HG03575 (cell line): ENCODE data around the gene POM121C.
"Not testable (repeated sequence)": the region's sequence is repeated elsewhere in the genome, so short reads cannot be mapped to it uniquely, and the experiment has no call there.

Experiments used
- ATAC-seq: cut with Tn5 transposase; IDR thresholded peaks from one replicate; pipeline ENCODE4 v1.9.1; 2021; ENCODE audit not compliant: unreplicated experiment, insufficient number of reproducible peaks, low FRiP score; ENCODE audit errors: extremely low read depth

The POM121C gene

DNA sequence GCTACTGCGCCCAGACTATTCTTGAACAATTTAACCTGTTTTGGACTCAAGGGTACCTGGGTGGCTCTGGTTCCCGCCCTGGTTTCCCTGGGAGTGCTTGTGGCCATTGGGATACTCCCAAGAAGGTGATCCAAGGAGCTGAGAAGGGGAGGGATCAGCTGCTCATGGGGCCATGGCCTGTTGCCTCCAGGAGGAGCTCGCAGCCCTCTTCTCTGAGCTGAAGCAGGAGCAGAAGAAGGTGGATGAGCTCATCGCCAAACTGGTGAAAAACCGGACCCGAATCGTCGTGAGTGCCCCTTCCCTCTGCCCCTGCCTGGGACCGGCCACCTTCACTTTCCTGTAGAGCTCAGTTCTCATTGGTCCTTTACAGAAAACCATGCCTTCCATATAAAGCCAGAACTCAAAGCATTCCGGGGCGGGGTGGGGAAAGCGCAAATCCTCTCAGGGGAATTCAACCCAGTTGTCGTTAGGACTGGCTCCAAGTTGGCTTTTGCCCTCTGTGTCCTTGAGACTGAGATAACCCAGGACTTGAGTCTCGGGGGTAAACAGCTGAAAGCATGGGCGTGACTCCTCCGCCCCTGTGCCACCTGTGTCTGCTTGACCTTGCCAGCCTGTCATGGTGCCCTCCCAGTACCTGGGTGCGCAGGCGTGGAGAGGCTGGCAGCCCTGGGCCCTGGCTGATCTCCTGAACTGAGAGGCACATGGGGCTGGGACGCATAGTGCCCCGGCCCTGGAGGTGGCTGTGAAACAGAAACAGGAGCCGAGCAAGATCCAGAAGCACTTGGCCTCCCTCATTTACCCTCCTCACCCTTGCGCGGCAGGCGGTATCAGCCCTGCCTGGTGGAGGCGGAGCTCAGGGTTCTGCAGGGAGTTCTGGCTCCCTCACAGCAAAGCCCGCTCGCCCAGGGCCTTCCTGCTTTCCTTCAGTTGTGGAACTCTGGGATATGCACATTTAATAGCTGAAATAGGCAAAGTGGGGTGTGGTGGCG is 82.3 kb downstream of the POM121C start:
- not testable (repeated sequence) for ATAC-seq

GRCh38 chr7:75400575-75400974 is 85.5 kb downstream of the POM121C start:
- ATAC-seq, result not testable (repeated sequence)

- not testable (repeated sequence) for ATAC-seq
Measured at GRCh38 chr7:75398771-75399700, 87.1 kb downstream of the POM121C start.

DNA sequence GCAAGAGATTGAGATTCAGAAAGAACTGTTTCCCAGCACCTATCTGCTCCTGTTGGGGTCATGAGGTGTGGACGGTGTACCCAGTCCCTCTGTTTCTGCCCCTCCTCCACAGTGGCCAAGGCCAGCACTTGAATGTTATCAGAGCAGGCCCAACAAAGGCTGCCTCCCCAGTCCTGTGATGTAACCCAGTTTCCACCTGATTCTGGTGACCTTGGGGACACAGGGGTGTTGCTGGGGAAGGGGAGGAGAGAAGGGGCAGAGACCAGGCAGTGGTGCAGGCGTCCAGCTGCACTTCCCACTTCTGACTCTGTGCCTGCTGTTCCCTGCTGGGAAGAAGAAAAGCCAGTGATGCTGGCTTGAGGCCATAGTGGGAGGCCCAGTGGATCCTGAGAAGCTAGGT is 88.2 kb downstream of the POM121C start:
- ATAC-seq, result not testable (repeated sequence)

DNA sequence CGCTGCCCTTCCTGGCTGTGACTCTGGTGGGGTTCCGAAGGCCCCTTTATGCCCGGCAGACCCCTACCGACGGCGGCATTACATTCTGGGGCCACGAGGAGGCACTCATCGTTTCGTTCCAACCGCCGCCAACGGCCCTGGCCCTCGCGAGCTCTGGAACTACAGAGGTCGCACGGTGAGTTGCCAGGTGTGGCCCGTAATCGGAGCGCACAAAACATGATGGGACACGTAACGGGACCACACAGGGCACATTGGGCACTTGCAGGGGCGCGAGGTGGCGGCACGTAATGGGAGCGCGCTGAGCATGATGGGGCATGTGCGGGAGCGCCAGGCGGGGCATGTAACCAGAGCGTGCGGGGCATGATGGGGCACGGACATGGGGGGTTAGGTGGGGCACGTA is 90.8 kb downstream of the POM121C start, which contains the start of gene TRIM73:
TSS of gene TRIM73 (plus strand) at position 301 of the 400 bp plus-strand sequence. CDS start 3,305 bp downstream, outside the sequence.
- not testable (repeated sequence) for ATAC-seq

DNA sequence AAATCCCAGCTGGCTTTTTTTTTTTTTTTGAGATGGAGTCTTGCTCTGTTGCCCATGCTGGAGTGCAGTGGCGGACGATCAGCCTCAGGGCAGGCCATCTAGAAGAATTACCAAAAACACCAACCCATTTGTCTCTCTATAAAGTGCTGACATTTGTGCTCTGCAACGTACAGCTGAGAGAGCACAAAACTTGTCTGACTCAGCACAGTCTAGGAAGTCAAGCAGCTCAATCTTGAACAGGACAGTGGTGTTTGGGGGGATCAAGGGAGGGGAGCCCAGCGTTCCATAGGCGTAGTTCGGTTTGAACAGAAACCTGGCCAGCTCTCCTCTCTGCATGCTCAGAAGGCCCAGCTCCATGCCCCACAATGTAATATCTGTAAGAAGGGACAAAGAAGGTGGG is 92.9 kb downstream of the POM121C start:
- ATAC-seq, result not testable (repeated sequence)

- not testable (repeated sequence) for ATAC-seq
Measured at GRCh38 chr7:75374519-75375317, 111.4 kb downstream of the POM121C start.

DNA sequence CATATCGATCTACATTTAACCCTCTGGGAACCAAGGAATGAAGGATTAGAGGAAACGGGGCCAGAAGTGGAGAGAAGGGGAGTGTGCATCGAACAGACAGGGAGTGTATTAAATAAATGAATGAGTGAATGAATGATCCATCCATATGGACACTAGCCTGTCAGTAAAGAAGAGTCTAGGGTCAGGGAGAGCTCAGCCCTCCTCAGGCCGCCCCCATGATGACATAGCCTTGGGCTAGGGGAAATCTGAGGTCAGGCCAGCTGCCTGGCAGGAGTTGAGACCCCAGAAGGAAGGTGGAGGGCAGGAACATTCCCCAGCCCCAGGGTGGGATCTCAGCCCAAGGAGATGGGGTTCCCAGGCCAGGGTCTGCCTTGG is 112.0 kb downstream of the POM121C start:
- ATAC-seq, result not testable (repeated sequence)

DNA sequence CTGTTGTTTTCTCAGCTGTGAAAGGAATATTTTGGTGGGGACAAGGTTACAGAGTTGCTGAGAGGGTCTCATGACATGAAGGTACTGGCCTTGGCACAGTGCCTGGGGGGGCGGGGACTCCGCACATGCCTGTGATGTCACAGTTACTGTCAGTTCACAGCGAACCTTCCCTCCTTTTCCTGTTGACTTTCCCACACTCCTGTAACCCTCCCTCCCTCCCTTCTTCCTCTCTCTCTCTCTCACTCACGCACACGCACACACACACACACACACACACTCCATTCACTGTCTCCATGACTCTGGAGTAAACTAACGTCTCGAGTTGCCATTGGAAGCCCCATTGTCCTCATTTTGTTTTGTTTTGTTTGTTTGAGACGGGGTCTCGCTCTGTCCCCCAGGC is 118.8 kb downstream of the POM121C start:
- not testable (repeated sequence) for ATAC-seq
